HG03565 (cell line): ENCODE results near the gene C17orf67.

Experiments used
- ATAC-seq: cut with Tn5 transposase; IDR thresholded peaks from one replicate; pipeline ENCODE4 v1.9.1; 2021; ENCODE audit warnings: mild to moderate bottlenecking, moderate library complexity; ENCODE audit not compliant: unreplicated experiment

C17orf67 gene

GRCh38 chr17:56809820-56810179, 23.9 kb downstream of the C17orf67 start:
- no peak for ATAC-seq

- ATAC-seq: no peak
Observed at GRCh38 chr17:56809106-56809819, 24.5 kb downstream of the C17orf67 start.

DNA sequence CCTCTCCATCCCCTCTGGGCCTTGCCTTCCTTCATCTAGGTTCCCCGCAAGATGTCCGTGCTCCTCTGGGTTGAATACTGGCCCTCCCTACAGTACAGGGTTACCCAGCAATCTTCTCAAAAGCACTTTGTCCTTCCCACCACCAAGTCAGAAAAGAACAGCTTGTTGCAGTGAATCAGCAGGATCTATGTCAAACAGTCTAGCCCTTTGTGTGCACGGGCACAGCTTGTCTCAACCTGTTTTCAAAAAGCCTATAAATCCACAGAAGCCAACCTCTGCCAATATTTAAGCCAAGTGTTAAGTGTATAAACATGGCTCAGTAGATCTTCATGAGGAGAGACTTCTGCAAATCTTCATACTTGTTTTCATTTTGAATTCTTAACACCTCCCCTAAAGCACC, 25.2 kb downstream of the C17orf67 start:
- no peak for ATAC-seq

GRCh38 chr17:56807723-56808122, 26.0 kb downstream of the C17orf67 start:
- no peak for ATAC-seq

GRCh38 chr17:56806949-56807348, 26.8 kb downstream of the C17orf67 start:
- no peak for ATAC-seq

DNA sequence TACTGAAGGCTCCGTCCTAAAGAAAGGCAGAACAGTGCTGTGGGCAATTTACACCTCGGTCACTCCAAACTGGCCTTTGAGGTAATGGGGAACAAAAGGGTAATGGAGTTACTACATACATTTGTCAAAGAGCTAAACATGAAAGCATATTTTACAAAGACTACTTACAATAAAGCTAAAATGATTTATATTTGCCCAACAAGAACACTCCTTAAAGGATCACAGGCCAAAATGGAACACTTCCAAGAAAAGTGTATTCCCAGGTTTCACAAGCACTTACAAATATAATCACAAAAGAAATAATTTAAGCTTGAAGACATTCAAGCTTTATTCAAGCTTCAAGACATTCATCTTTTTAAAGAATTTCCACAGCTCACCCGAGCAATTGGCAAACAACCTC, 29.3 kb downstream of the C17orf67 start:
- ATAC-seq: no peak

- ATAC-seq: no peak
Observed at GRCh38 chr17:56803071-56803470, 30.6 kb downstream of the C17orf67 start.

DNA sequence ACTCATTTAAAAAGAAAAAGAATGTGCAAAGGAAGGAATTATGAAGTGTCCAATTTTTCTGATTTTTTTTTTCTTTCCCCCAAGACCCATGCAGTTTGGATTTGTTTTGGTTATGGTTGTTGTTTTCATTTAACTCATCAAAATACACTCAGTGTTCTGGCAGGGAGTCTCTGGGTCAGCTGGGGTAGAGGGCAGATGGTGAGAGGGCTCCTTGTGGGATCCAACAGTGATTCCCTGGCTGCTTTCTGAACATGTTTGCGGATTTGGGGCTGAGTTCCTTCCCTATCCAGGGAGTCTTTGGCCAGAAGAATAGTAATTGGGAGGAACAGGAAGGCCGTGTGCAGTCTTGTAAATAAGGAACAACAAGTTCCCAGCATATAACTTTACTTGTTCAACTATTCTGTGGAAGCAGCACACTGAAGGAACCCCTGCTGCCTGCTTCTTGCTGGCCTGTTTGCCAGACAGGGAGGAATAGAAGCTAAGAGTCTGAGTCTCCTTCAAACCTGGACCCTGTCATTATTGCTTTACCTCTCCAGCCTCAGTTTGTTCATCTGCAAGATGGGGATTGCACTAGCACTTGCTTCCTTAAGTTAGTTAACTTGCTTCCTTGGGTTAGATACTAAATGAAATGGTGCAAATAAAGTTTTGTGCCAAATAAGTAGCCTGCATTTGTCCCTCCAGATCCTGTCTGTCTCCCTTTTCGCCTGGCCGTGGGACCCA, 32.1 kb downstream of the C17orf67 start:
- no peak for ATAC-seq

GRCh38 chr17:56798916-56799315, 34.8 kb downstream of the C17orf67 start:
- ATAC-seq: no peak

GRCh38 chr17:56796536-56796935, 37.2 kb downstream of the C17orf67 start:
- ATAC-seq: no peak

- no peak for ATAC-seq
Observed at GRCh38 chr17:56795221-56795865, 38.4 kb downstream of the C17orf67 start.

DNA sequence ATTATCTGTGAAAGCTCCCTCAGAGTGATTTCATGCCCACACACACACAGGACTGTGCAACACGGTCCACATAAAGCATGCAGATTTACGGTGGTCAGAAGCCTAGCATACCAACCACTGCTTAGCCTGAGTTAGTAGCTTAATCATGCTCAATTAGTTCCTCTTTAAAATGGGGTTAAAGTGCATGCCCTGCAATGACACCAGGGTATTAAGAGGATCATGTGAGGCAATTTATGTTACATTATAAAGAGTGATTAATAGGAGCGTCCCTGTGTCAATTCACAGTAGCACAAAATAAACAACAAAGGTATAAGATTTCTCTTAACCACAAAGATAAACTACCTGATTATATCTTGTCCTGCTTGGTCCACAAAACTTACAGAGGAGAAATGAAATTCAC, 39.8 kb downstream of the C17orf67 start:
- no peak for ATAC-seq

- no peak for ATAC-seq
Observed at GRCh38 chr17:56793531-56793930, 40.2 kb downstream of the C17orf67 start.

GRCh38 chr17:56792267-56792666, 41.5 kb downstream of the C17orf67 start:
- no peak for ATAC-seq

GRCh38 chr17:56786989-56787482, 46.7 kb downstream of the C17orf67 start:
- ATAC-seq: peak; percentile 78

DNA sequence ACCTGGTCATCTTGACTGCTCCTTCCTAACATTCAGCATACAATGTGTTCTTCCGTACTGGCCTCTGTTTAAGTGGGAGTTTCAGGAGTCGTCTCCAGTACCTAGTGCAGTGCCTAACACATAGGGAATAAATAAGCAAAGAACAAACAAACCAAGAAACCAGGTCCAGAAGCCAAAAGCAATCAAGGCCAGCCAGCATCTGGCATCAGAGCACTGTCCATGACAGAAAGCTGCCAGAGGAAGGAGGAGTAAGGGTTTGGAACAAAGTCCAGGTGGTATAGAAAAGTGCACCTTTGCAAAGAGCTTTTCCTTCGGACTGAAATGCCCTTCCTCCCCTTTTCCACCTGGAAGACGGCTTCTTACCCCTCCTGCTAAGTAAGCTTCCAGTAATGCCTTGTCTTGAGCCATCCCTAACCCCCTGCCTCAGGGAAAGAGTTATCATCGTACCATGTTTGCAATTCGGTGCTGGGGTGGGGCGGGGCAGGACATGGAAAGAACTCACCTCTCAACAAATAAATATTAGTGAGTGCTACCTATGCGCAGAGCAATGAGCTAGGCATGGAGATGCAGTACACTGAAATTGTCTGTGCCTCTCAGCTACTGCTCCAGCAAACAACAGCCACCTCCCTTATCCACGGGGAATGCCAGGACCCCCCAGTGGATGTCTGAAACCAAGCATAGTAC, 47.6 kb downstream of the C17orf67 start:
- ATAC-seq: no peak

DNA sequence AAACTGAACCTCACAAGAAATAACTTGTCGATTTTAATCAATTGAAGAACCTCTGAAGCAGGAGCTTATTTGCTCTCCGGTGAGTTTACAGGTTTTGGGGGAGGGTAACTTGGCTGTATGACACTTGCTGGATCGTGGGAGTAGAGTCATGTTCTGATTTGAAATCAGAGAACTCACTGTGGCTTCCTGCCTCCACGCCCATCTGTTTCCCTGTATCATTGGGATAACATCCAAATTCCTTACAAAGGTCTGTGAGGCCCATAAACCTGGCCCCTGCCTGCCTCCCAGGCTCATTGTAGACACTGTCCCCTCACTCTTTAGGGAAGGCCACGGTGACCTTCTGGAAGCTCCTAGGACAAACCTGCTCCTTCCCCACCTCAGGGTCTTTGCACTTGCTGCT, 48.3 kb downstream of the C17orf67 start:
- ATAC-seq: no peak

GRCh38 chr17:56782338-56782737, 51.4 kb downstream of the C17orf67 start:
- no peak for ATAC-seq

DNA sequence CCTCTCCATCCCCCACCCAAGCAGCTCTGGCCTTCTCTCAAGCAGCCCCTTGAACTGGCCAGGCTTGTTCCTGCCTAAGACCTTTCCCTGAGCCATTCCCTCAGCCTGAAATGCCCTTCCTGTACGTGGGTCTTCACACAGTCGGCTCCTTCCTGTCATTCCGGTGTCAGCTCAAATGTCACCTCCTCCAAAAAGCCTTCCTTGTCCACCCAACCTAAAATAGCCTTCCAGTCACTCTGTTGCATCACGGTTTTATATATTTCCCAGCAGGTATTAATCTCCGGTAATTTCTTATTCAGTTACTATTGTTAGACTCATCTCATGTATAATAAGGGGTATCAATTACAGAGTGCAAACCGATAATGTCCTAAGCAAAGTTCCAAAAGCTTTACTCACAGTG, 51.8 kb downstream of the C17orf67 start:
- ATAC-seq: no peak

DNA sequence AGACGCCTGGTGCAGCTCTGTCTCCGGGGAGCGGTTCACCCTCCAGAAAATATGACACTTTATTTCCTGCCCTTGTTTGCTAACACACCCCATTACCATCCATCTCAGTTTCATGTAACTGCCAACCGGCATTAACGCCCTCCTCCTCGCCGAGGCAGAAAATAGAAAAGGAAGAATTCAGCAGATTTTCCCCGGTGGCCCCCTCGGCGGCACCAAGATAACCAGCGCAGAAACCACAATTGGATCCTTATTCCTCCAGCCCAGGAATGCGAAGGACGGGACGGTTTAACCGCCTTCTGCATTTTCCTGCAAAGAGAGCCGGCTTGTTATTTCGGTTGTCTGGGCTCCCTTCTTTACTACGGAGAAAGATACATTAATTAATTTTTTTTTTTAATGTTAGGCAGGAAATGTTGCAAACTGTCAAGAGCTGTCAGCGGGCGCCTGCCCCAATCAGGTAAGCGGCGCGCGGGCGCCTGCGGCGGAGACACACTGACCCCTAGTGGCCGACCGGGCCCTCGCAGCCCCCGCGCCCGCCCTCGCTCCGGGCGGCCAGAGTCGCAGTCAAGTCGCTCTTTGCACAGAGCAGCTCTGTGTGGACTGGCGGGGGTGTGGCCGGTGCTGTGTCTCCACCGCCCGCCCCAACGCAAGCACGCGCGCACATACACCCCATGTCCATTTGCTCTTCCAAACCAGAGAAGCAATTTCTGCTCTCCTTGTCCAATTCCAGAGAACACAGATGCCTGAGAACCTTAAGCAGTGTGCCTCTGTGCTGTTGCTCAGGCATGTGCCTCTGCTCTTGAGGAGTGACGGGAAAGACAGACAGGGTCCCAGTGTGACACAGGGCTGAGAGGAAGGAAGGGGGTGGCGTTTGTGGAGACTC, 53.6 kb downstream of the C17orf67 start:
- peak; percentile 92 for ATAC-seq
